HG02852 (cell line): Measurements from ENCODE around the gene AMFR.

ENCODE experiments used
- ATAC-seq: cut with Tn5 transposase; IDR thresholded peaks from one replicate; pipeline ENCODE4 v1.9.1; 2021; ENCODE audit warnings: mild to moderate bottlenecking, moderate library complexity; ENCODE audit not compliant: unreplicated experiment

The AMFR gene

DNA sequence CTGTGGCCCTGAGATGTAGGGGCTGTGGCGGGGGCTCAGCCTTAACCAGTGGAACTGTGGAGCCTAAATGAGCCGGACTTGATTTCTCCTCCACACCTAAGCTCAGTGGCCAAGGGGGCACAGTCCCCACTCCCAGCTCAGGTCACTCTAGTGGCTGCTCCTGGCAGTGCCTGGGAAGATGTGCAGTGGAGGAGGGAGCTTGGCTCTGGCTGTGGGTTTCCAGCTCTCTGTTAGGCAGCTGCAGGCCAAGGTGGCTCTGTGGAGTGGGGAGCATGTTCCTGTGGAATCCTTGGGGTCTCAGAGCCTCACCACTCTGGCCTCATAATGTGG is 76.3 kb downstream of the AMFR start:
- no peak for ATAC-seq

DNA sequence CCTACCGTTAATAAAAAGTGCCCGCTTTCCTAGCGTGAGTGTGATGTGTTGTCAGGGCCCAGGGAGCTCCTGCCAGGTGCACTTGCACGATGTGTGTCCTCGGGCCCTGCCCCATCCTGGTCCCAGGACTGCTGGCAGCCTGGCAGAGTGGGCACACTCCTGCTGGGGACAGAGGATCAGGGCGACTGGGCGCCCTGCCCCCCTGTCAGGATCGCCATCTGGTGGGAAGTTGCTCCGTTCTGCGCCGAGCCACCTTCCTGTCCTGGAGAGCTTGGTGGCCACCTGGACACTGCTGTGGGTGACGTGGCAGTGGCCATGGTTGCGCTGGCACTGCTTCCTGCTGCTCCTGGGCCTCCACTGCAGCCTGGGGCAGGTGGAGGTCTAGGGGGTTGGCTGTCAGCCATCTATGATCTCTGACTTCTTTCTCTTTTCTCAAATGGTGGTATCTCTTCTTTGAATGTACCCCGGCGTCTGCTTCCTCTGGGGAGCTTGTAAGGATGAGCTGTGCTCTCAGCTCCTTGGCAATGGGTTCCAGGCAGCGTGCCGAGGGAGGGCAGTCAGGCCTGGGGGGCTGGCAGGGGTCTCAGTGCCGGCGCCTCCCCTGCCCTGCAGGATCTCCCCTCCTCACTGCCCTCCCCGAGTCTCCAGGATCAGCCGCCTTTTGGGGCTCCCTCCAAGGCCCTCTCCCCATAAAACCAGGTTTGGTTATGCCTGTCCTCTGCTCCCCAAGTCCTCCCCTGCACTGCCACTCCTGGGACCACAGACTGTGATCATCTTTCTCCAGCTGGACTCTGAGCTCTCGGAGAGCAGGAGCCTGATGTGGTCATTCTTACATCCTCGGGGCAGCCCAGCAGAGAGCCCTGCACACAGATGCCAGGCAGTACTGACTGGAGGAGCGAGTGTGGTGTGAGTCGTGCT is 76.9 kb downstream of the AMFR start:
- ATAC-seq, result no peak

DNA sequence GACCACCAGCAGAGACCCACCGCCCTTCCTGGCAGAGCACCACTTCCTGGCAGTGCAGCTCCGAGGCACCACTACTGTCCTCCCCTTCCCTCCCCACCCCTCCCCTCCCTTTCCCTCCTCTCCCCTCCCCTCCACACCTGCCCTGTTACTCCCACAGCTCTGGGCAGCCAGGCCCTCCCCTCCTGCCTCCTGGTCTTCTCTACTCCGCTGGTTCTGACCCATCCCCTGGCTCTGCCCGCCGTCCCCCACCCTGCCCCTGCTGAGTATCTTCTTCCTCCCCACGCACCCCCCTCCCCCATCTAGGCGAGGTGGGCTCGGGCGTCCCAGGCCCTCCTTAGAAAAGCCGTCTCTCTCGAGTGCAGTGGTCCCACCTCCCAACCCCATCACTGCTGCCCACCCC is 77.7 kb downstream of the AMFR start:
- ATAC-seq, result no peak

DNA sequence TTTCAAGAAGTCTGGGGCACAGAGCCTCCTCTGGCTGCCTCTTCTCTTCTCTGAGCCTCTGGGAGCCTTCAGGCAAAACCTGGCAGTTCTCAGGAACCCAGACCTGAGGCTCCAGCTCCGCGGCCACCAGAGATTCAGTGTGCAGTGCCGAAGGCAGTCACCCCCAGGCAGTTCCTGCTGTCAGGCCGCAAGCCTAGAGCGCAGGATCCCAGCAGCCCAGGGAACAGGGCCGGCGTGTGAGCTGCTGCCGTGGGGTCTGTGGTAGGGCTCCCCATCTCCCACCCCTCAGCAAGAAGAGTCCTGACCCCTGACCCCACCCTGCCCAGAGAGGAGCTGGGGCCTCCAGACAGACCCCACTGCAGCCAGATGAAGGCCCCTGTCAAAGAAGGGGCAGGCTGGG is 78.2 kb downstream of the AMFR start:
- ATAC-seq, result no peak

DNA sequence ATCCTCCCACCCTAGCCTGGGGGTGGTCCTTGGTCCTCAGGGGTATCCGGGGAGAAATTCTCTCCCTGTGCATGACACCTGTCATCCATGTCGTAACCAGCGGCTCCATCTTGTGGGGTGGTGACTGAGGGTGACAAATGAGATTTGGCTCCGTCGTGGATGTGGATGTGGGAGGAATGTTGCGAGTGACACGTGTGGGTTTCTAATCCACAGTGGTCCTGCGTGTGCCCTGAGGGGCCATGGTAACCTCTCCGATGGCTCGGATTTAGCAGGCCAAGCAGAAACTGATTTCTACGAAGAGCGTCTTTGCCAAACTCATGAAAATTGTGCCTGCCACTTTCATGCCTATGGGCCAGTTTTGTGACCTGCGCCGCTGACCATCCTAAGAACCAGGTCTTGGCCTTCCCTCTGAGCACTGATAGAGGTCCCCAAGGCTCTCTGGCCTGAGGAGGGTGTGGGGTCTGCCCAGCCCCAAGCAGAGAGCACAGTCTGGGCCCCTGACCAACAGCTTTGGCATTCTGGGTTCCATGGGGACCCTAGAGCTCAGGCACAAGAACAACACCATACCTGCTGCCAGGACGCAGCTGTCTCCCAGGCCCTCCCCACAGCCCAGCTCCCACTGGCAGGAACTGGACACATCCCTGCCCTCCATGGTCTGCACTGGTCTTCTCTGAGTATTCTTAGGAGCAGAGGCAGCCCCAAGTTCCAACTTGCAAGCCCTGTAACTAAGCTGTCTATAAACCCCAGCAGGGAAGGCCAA is 79.0 kb downstream of the AMFR start:
- ATAC-seq, result no peak

DNA sequence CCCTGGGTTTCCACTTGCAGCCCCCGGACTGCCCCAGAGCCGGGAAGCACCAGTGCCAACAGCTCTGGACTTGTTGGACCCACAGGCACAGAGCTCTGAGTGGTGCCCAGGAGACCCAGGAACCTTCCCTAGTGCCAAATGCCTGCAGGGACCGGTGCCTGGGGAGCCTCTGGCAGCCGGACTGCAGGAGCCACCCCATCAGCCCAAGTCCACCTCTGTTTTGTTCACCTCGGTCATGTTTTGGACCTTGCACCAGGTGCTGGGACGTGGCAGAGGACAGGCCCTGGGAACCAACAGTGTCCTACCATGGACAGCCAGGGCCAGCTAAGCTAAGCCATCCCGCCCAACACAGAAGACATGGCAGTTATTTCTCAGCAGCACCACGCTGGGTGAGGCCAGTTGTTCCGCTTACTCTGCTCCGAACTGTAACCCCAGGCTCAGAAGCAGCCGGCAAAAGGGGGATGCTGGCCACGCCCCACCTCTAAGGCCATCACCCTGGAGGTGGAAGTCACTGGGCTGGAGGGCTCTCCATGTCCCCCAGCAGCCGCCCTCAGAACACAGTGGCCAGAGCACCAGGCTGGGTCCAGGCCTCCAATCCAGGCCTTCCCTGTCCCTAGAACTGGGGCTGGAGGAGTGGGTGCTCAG is 79.8 kb downstream of the AMFR start:
- ATAC-seq, result no peak

GRCh38 chr16:56344518-56345405 is 80.6 kb downstream of the AMFR start:
- ATAC-seq, result no peak

DNA sequence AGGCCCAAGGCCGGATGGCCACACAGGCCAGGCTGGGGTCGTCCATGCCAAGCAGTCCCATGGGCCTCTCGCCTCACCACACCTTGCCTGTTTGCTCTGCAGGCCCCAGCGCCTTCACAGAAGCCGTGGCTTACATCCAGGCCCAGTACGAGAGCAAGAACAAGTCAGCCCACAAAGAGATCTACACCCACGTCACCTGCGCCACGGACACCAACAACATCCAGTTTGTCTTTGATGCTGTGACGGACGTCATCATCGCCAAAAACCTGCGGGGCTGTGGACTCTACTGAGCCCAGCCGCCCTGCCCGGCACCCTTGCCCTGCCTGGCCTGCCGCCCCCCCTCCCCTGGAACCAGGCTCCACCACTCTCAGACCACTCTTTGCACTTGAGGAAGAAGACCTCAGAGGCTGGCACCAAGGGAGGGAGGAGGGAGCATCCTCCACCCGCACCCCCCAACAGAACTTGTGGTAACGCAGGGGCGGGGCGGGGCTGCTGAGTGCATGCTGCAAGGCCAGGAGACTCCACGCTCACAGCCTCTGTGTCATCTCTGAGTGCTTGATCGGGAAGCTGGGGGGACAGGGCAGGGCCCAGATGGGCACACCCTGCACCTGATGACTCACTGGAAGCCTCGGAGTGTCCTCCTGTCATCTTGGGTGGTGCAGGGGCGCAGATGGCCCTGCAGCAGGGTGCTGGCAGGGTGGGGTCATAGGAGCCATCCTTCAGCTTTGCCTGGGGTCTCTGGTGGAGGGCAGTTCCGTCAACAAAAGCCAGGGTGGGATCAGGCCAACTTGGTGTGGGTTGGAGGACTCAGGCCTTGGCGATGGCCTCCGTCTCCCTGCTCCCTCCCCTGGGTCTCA is 81.5 kb downstream of the AMFR start:
- no peak for ATAC-seq

- no peak for ATAC-seq
Observed at GRCh38 chr16:56341656-56342399, 83.5 kb downstream of the AMFR start.

DNA sequence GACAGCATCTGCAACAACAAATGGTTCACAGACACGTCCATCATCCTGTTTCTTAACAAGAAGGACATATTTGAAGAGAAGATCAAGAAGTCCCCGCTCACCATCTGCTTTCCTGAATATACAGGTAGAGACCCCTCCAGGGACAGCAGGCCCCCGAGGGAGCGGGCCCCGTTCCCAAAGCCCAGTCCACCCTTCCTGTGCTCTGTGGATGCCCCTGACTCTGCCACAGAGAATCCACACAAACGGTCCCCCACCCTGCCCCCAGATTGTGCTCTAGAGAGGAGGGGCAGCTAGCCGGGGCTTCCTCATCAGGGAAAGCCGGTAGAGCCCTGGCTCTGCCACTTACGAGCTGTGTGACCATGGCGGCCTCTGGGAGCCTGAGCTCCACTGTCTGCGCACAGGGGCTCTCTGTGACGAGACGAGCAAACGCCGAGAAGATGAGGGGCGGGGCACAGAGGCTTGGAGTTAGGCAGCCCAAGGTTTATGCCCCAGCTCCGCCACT is 84.4 kb downstream of the AMFR start:
- ATAC-seq, result no peak

GRCh38 chr16:56340416-56340815 is 84.9 kb downstream of the AMFR start:
- ATAC-seq, result no peak

DNA sequence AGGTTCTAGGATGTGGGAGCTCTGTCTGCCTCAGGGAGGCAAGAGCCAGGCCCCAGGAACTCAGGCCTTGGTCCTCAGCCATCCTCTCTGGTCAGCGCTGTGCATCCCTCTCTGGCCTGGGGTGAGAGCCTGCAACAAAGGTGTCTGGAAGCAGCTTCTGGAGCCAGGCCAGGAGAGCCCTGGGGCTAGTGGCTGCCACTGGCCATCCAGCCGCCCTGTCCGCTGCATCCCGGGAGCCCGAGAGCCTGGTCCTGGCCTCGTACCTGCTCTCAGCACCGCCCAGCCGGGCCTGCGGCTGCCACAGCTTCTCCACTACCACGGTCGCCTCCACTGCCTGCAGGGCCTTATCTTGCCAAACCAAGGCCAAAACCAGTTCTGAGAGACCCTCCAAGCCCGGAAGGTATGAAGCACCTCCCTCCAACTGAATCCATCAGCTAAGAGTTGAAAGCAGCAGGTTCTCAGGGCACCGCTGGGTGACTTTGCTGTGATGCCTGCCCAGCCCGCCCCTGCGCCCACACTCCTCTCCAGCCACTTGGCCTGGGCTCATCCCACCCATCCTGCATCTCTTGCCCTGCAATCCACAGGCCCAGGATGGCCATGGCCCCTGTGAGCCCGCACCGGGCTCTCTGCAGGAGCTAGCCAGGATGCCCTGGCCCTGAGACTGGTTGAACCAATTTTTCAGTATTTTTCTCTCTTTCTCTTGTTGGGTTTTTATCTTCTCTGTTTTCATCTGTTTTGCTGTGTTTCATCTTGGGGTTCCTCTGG is 85.7 kb downstream of the AMFR start:
- ATAC-seq, result no peak

GRCh38 chr16:56338566-56339318 is 86.6 kb downstream of the AMFR start:
- ATAC-seq, result no peak

- no peak for ATAC-seq
Observed at GRCh38 chr16:56337858-56338325, 87.5 kb downstream of the AMFR start.

GRCh38 chr16:56337131-56337857 is 88.1 kb downstream of the AMFR start:
- no peak for ATAC-seq

GRCh38 chr16:56336711-56337110 is 88.6 kb downstream of the AMFR start:
- ATAC-seq, result no peak
